UCSD-AML1 (cell line): ENCODE measurements around the gene GPR89B.
"Not testable (repeated sequence)": the region's sequence is repeated elsewhere in the genome, so short reads cannot be mapped to it uniquely, and the experiment has no call there.

ENCODE experiments used
- DNase-seq: peaks from one replicate; lab custom pipeline; 2025; ENCODE audit not compliant: unreplicated experiment; lab: John Stamatoyannopoulos, UW

Gene GPR89B

GRCh38 chr1:147935296-147935695 is 7.1 kb downstream of the GPR89B start:
- not testable (repeated sequence) for DNase-seq

- not testable (repeated sequence) for DNase-seq
Observed at GRCh38 chr1:147940456-147940855, 12.2 kb downstream of the GPR89B start.

DNA sequence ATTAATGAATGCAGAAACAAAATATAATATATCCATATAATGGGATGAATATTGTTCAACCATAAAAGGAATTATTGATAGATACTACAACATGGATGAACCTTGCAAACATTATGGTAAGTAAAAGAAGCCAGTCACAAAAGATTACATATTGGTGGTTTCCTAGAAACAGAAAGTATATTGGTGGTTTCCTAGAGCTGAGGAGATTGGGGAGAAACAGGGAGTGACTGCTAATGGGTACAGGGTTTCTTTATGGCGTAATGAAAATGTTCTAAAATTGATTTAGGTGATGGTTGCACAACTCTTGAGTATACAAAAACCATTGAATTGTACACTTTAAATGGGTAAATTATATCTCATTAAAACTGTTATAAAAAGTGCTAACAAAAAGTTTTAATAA is 14.3 kb downstream of the GPR89B start:
- not testable (repeated sequence) for DNase-seq

- DNase-seq = not testable (repeated sequence)
Observed at GRCh38 chr1:147949517-147949916, 21.3 kb downstream of the GPR89B start.

GRCh38 chr1:147958906-147959305 is 30.7 kb downstream of the GPR89B start:
- DNase-seq = not testable (repeated sequence)

GRCh38 chr1:147959680-147960079 is 31.5 kb downstream of the GPR89B start:
- DNase-seq = not testable (repeated sequence)

- DNase-seq = not testable (repeated sequence)
Observed at GRCh38 chr1:147964575-147964974, 36.4 kb downstream of the GPR89B start.

- not testable (repeated sequence) for DNase-seq
Observed at GRCh38 chr1:147966657-147967056, 38.4 kb downstream of the GPR89B start.

- not testable (repeated sequence) for DNase-seq
Observed at GRCh38 chr1:147978896-147979651, 50.9 kb downstream of the GPR89B start.

GRCh38 chr1:147985374-147985773 is 57.2 kb downstream of the GPR89B start:
- DNase-seq = not testable (repeated sequence)

DNA sequence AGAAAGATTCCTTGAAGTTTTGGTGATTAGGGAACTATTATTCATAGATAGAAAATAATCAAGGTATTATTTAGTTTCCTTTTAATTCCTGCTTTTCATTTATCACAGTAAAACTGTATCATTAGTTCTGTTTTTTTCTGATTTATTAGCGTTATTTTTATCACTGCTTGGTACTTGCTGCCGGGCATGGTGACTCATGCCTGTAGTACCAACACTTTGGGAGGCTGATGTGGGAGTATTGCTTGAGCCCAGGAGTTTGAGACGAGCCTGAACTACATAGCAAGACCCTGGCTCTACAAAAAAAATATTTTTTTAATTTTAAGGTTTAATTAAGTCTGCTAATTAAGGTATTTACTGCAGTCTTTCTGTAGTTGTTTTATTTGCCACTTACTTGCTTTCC is 59.7 kb downstream of the GPR89B start:
- DNase-seq = not testable (repeated sequence)

- DNase-seq = not testable (repeated sequence)
Observed at GRCh38 chr1:147992916-147993315, 64.7 kb downstream of the GPR89B start.

DNA sequence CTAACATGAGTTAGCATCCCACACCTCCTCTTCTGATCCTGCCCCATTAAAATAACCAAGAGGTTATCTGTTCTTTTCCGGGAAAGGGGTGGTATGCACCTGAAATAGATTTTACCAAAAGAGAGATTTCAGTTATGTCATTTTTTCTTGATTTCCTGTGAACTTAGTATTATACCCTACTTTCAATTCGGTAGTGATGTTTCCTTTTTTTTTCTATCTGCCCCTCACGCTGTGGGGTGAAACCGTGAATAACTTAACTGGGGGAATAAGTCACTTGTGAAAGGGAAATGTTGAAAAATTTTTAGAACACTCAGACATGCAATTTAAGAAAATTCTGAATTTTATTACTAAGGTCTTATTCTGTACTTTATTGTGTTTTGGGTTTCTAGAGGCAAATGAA is 65.2 kb downstream of the GPR89B start:
- DNase-seq = not testable (repeated sequence)

GRCh38 chr1:147993825-147994615 is 65.8 kb downstream of the GPR89B start:
- DNase-seq = not testable (repeated sequence)

- not testable (repeated sequence) for DNase-seq
Observed at GRCh38 chr1:147996088-147996487, 67.9 kb downstream of the GPR89B start.

- DNase-seq = not testable (repeated sequence)
Observed at GRCh38 chr1:148007724-148008123, 79.5 kb downstream of the GPR89B start.

- no peak for DNase-seq
Observed at GRCh38 chr1:148010527-148010926, 82.3 kb downstream of the GPR89B start.

GRCh38 chr1:148013177-148014144 is 85.2 kb downstream of the GPR89B start:
- not testable (repeated sequence) for DNase-seq

GRCh38 chr1:148014289-148015200 is 86.3 kb downstream of the GPR89B start:
- not testable (repeated sequence) for DNase-seq

GRCh38 chr1:148024918-148025317 is 96.7 kb downstream of the GPR89B start:
- DNase-seq = not testable (repeated sequence)
